ENCODE measurements around the gene TEDDM1. TPM values are rescaled to one million over a fixed set of nuclear protein-coding genes. Genes with fewer than 3 reads are reported as not detected.

TEDDM1 gene
- polyA plus RNA-seq, 1 donor (not counting 4 experiments of a cell fraction or from before 2014, with no cell fraction given): not detected

DNA sequence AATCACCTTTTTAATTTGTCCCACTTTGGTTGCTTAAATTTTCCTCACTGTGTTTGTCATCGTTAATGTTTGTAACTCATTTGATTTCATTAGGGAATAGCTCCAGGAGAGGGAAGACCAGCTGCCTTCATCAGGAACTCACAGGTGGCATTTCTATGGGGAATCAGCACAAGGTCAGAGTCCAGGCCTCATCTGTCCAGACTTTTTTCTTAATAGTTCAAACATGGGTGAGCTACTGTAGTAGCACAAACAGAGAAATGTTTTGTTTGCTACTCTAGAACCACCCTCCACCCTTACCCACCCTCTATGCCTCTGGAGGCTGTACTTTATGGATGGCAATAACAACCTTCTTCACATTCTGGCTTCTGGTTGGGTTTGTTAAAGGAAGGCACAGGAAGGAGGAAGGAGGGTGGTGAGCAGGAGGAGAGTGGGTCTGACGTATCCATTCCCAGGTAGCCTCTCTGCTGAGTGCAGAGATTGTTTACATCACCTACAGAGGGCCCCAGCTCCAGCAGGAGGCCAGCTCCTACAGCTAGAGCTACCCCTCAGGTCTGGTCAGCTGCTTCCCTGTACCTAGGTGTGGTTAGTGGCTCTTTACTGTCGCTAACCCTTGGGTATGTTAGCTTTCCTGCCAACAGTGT is 8.1 kb upstream of the TEDDM1 start:
- dilution Hi-C loops (cut with MboI; ENCODE audit: extremely low pct_ligation_motif_present, low sequenced_read_pairs): no loop called here
- Histone ChIP-seq H3K79me2 (ENCODE audit: control insufficient read depth, insufficient read depth, low read length) (no peaks in the 10 kb centered on the region), H2AFZ (ENCODE audit: control insufficient read depth, low read length) (no peak overlapping the region), H3K4me1 (ENCODE audit: control insufficient read depth, extremely low read depth, insufficient read depth, low read length) (no peaks in the 10 kb centered on the region), H4K20me1 (ENCODE audit: control insufficient read depth, extremely low read depth, insufficient read depth, low read length) (no peaks in the 10 kb centered on the region), H3K9ac (ENCODE audit: control insufficient read depth, extremely low read depth, insufficient read depth, low read length) (no peak overlapping the region), H3K36me3 (ENCODE audit: control insufficient read depth in 2 of 2, extremely low read depth in 1 of 2, insufficient read depth in 2 of 2, low read length in 2 of 2) (no peaks in the 10 kb centered on the region), H3K27me3 (ENCODE audit: control insufficient read depth, extremely low read depth, insufficient read depth, low read length) (no peaks in the 10 kb centered on the region), H3K4me2 (ENCODE audit: control insufficient read depth, extremely low read depth, insufficient read depth, low read depth, low read length) (no peak overlapping the region), H3K9me1 (ENCODE audit: control insufficient read depth, extremely low read depth, insufficient read depth, low read length) (no peaks in the 10 kb centered on the region), H3K4me3 (ENCODE audit: control insufficient read depth in 2 of 3, extremely low read depth in 1 of 3, insufficient read depth in 2 of 3, low read depth in 1 of 3, low read length in 3 of 3) (no peak overlapping the region), H3K27ac (ENCODE audit: control insufficient read depth, insufficient read depth, low read length) (no peak overlapping the region), H3K9me3 (ENCODE audit: control insufficient read depth, low read depth, low read length) (peaks cover 4% of the 10 kb centered on the region)
- DNase-seq (ENCODE audit: low read depth, low spot score): no peak
- TF ChIP-seq, protein P1, sequence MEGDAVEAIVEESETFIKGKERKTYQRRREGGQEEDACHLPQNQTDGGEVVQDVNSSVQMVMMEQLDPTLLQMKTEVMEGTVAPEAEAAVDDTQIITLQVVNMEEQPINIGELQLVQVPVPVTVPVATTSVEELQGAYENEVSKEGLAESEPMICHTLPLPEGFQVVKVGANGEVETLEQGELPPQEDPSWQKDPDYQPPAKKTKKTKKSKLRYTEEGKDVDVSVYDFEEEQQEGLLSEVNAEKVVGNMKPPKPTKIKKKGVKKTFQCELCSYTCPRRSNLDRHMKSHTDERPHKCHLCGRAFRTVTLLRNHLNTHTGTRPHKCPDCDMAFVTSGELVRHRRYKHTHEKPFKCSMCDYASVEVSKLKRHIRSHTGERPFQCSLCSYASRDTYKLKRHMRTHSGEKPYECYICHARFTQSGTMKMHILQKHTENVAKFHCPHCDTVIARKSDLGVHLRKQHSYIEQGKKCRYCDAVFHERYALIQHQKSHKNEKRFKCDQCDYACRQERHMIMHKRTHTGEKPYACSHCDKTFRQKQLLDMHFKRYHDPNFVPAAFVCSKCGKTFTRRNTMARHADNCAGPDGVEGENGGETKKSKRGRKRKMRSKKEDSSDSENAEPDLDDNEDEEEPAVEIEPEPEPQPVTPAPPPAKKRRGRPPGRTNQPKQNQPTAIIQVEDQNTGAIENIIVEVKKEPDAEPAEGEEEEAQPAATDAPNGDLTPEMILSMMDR (optimal IDR thresholded peaks at IDR 0.05 in 1 of 3, IDR thresholded peaks at IDR 0.05 in 1 of 3, conservative IDR thresholded peaks at IDR 0.05 in 1 of 3; ENCODE audit: extremely low read depth in 1 of 3, insufficient read depth in 2 of 3, low read length in 3 of 3): no peak
- TF ChIP-seq EZH2 (IDR thresholded peaks at IDR 0.05; ENCODE audit: low read length): no peak
- no peak for FAIRE-seq

DNA sequence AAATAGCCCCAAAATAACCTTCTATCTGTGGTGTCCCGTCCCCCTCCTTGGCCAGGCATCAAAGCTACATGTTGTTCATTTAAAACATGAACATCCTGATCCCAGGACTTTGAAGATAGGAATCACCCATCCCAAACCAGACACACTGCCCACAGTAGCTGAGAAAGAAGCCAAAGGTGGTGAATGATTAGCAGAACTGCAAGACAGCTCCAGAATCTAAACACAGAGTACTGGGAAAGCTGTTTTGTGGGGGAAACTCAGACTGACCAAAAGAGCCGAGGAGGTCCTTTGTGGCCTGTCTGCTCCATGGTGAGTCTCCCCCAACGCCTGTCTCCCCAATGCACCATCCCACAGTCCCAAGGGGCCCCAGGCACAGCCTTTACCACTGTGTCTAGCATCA is 7.3 kb upstream of the TEDDM1 start:
- no peak overlapping the region for H3K9ac ChIP-seq (ENCODE audit: control insufficient read depth, extremely low read depth, insufficient read depth, low read length)
- no peak overlapping the region for H2AFZ ChIP-seq (ENCODE audit: control insufficient read depth, low read length)
- no peaks in the 10 kb centered on the region for H3K36me3 ChIP-seq (ENCODE audit: control insufficient read depth in 2 of 2, extremely low read depth in 1 of 2, insufficient read depth in 2 of 2, low read length in 2 of 2)
- no peaks in the 10 kb centered on the region for H3K79me2 ChIP-seq (ENCODE audit: control insufficient read depth, insufficient read depth, low read length)
- H3K4me3 ChIP-seq (ENCODE audit: control insufficient read depth in 2 of 3, extremely low read depth in 1 of 3, insufficient read depth in 2 of 3, low read depth in 1 of 3, low read length in 3 of 3): no peak overlapping the region
- H3K27me3 ChIP-seq (ENCODE audit: control insufficient read depth, extremely low read depth, insufficient read depth, low read length): no peaks in the 10 kb centered on the region
- no peak overlapping the region for H3K4me2 ChIP-seq (ENCODE audit: control insufficient read depth, extremely low read depth, insufficient read depth, low read depth, low read length)
- FAIRE-seq (no peak), DNase-seq (ENCODE audit: low read depth, low spot score) (no peak)
- H3K9me3 ChIP-seq (ENCODE audit: control insufficient read depth, low read depth, low read length): peaks cover 4% of the 10 kb centered on the region
- H3K27ac ChIP-seq (ENCODE audit: control insufficient read depth, insufficient read depth, low read length): no peak overlapping the region
- dilution Hi-C loops (cut with MboI; ENCODE audit: extremely low pct_ligation_motif_present, low sequenced_read_pairs): no loop called here
- no peaks in the 10 kb centered on the region for H3K9me1 ChIP-seq (ENCODE audit: control insufficient read depth, extremely low read depth, insufficient read depth, low read length)
- H4K20me1 ChIP-seq (ENCODE audit: control insufficient read depth, extremely low read depth, insufficient read depth, low read length): no peaks in the 10 kb centered on the region
- no peak for TF ChIP-seq EZH2 (IDR thresholded peaks at IDR 0.05; ENCODE audit: low read length)
- TF ChIP-seq, protein P1 (optimal IDR thresholded peaks at IDR 0.05 in 1 of 3, IDR thresholded peaks at IDR 0.05 in 1 of 3, conservative IDR thresholded peaks at IDR 0.05 in 1 of 3; ENCODE audit: extremely low read depth in 1 of 3, insufficient read depth in 2 of 3, low read length in 3 of 3): no peak
- H3K4me1 ChIP-seq (ENCODE audit: control insufficient read depth, extremely low read depth, insufficient read depth, low read length): no peaks in the 10 kb centered on the region
